A673 (cell line): ENCODE data around the gene RPN1. TPM values are rescaled to one million over a fixed set of nuclear protein-coding genes. Genes with fewer than 3 reads are reported as not detected.

Experiments
- BruUV-seq: library from RNA; stranded (reverse); fragments of 400-500 nt; replicated peaks from 2 replicates; lab custom pipeline; 2021; lab: Mats Ljungman, UMichigan
- CTCF ChIA-PET: fragments of 300-600 bp; sonication (Branson Sonifier 250); formaldehyde crosslinking; loops from one replicate; lab custom pipeline; 2022; ENCODE audit warnings: antibody characterized with exemption; lab: Charles Lee
- POLR2A ChIA-PET: fragments of 300-600 bp; sonication (Branson Sonifier 250); formaldehyde crosslinking; loops from one replicate; lab custom pipeline; 2022; ENCODE audit warnings: antibody characterized with exemption; ENCODE audit not compliant: low non-redundant PET; lab: Charles Lee
- DNase-seq: peaks from one replicate; pipeline ENCODE4 v3.0.0-alpha.2; 2015; ENCODE audit warnings: low spot score
- H3K27ac ChIP-seq: fragments of 200-600 bp; sonication (generic); 2 replicates; pipeline ENCODE4 v1.5.1; 2016; ENCODE audit warnings: mixed run types, low read depth, mild to moderate bottlenecking, mixed read lengths, antibody characterized with exemption, low read length; ENCODE audit not compliant: poor library complexity, severe bottlenecking
- H3K27me3 ChIP-seq: fragments of 200-600 bp; sonication (generic); replicated peaks from 2 replicates; pipeline ENCODE4 v1.6.1; 2017; ENCODE audit warnings: mixed run types, low read depth, mild to moderate bottlenecking, mixed read lengths, antibody characterized with exemption, low read length; ENCODE audit not compliant: insufficient read depth, poor library complexity
- H3K36me3 ChIP-seq: fragments of 200-600 bp; sonication (generic); 2 replicates; pipeline ENCODE4 v1.6.1; 2016; ENCODE audit warnings: mixed run types, mild to moderate bottlenecking, mixed read lengths, antibody characterized with exemption, low read length; ENCODE audit not compliant: insufficient read depth, poor library complexity, severe bottlenecking
- H3K4me1 ChIP-seq: fragments of 200-600 bp; sonication (generic); 2 replicates; pipeline ENCODE4 v1.6.1; 2017; ENCODE audit warnings: mixed run types, mild to moderate bottlenecking, mixed read lengths, antibody characterized with exemption, low read length; ENCODE audit not compliant: insufficient read depth, poor library complexity, severe bottlenecking
- H3K4me3 ChIP-seq: fragments of 200-600 bp; sonication (generic); 2 replicates; pipeline ENCODE4 v1.5.1; 2016; ENCODE audit warnings: low read depth, mixed run types, mild to moderate bottlenecking, mixed read lengths, low read length; ENCODE audit not compliant: poor library complexity, severe bottlenecking
- H3K9me3 ChIP-seq: fragments of 200-600 bp; sonication (generic); 2 replicates; pipeline ENCODE4 v1.6.1; 2016; ENCODE audit warnings: mixed run types, low read depth, mild to moderate bottlenecking, mixed read lengths, antibody characterized with exemption, low read length; ENCODE audit not compliant: poor library complexity, severe bottlenecking
- CTCF ChIP-seq: fragments of 300-800, 200-600 bp; sonication (generic); conservative IDR thresholded peaks from 2 replicates; pipeline ENCODE4 v1.5.1; 2017; ENCODE audit warnings: low read depth, mild to moderate bottlenecking, antibody characterized with exemption, low read length, moderate library complexity, mixed read lengths
- EZH2 ChIP-seq: fragments of 200-600 bp; sonication (generic); IDR thresholded peaks from 2 replicates; pipeline ENCODE4 v1.6.1; 2017; ENCODE audit warnings: borderline replicate concordance, low read depth, mild to moderate bottlenecking, mixed read lengths, antibody characterized with exemption, low read length; ENCODE audit not compliant: poor library complexity, severe bottlenecking
- intact Hi-C: fragments of 100-400 bp; cut with micrococcal nuclease; formaldehyde crosslinking; loops from one replicate; pipeline ENCODE4 v1.10.0; 2022; ENCODE audit not compliant: unreplicated experiment
- total RNA-seq: library from RNA; stranded (reverse); gene quantifications from 2 replicates; pipeline ENCODE4 v1.2.3, GENCODE V29; 2021

Gene RPN1
- total RNA-seq, 1 experiment from 2014 or later = 254 TPM

GRCh38 chr3:128575777-128576176 lies 74.8 kb downstream of the RPN1 start:
- DNase-seq = no peak
- CTCF ChIA-PET = no interaction called here
- no peak for TF ChIP-seq CTCF
- TF ChIP-seq EZH2 = no peak
- H3K4me3 ChIP-seq = no peak overlapping the region
- no peak overlapping the region for H3K27ac ChIP-seq
- H3K27me3 ChIP-seq = no peaks in the 10 kb centered on the region
- intact Hi-C loops = no loop called here
- H3K4me1 ChIP-seq = peaks cover 14% of the 10 kb centered on the region
- H3K9me3 ChIP-seq = peaks cover 7% of the 10 kb centered on the region
- no peaks in the 10 kb centered on the region for H3K36me3 ChIP-seq
- POLR2A ChIA-PET = no interaction called here
- no TSS peak for BruUV-seq

DNA sequence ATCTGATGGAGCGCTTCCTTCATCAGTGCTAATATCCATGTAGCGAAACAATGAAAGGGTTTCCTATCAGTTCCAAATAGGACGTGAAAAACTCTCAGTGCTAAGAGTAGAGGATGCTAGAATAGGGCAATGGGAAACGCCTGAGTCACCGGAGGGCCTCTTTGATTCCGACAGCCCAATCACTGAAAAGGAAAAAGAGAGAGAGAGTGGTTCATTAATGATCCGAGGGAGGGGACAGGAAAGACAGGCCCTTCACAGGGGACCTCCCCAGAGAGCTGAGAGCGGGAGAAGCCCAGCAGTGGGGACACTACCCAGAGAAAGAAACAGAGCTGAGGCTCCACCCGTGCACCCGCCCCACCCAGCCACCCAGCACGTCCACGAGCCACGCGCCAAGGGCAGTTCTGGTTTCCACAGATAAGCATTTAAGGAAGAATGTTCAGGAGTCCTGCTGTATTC lies 76.9 kb downstream of the RPN1 start:
- ChIA-PET CTCF (interaction anchor here (1.0 kb wide), 2 partner anchors 35 to 377 kb away, joined by 3 read pairs; no protein-coding TSS in a partner anchor), POLR2A (interaction anchor here (0.7 kb wide), 1 partner anchor 160 kb away, joined by 4 read pairs; no protein-coding TSS in a partner anchor)
- Histone ChIP-seq H3K9me3 (no peaks in the 10 kb centered on the region), H3K4me1 (peaks cover 14% of the 10 kb centered on the region), H3K27me3 (no peaks in the 10 kb centered on the region), H3K36me3 (no peaks in the 10 kb centered on the region), H3K4me3 (no peak overlapping the region), H3K27ac (no peak overlapping the region)
- BruUV-seq = no TSS peak
- TF ChIP-seq CTCF = no peak
- TF ChIP-seq EZH2 = no peak
- DNase-seq = peak; percentile 62
- intact Hi-C loops = no loop called here

GRCh38 chr3:128573160-128573559 lies 77.5 kb downstream of the RPN1 start:
- Histone ChIP-seq H3K4me1 (peaks cover 14% of the 10 kb centered on the region), H3K27ac (no peak overlapping the region), H3K9me3 (no peaks in the 10 kb centered on the region), H3K36me3 (no peaks in the 10 kb centered on the region), H3K4me3 (no peak overlapping the region), H3K27me3 (no peaks in the 10 kb centered on the region)
- intact Hi-C loops = no loop called here
- no peak for TF ChIP-seq CTCF
- TF ChIP-seq EZH2 = no peak
- DNase-seq = peak; percentile 55
- ChIA-PET POLR2A (interaction anchor here (0.7 kb wide), 1 partner anchor 159 kb away, joined by 4 read pairs; no protein-coding TSS in a partner anchor), CTCF (interaction anchor here (1.0 kb wide), 2 partner anchors 35 to 378 kb away, joined by 3 read pairs; no protein-coding TSS in a partner anchor)
- BruUV-seq = no TSS peak
